GM10248 (cell line): ENCODE results near the gene SMTNL2.
A peak's percentile ranks its signal among the peaks of the same experiment; 100 is the strongest.
"Not testable (repeated sequence)": the region's sequence is repeated elsewhere in the genome, so short reads cannot be mapped to it uniquely, and the experiment has no call there.

Experiments
- CTCF ChIA-PET: fragments of 300-600 bp; sonication (Branson Sonifier 250); formaldehyde crosslinking; extraction: SDS; loops from one replicate; lab custom pipeline; 2021; ENCODE audit warnings: antibody characterized with exemption; lab: Yijun Ruan, JAX
- POLR2A ChIA-PET: fragments of 350-650 bp; sonication (Branson Sonifier 250); formaldehyde crosslinking; extraction: SDS; loops from one replicate; lab custom pipeline; 2020; ENCODE audit warnings: antibody characterized with exemption; lab: Yijun Ruan, JAX
- DNase-seq: peaks from one replicate; pipeline ENCODE4 v3.0.0; 2012; ENCODE audit errors: extremely low spot score
- CTCF ChIP-seq: IDR thresholded peaks from 2 replicates; pipeline ENCODE4 v1.5.1; 2012; ENCODE audit warnings: mild to moderate bottlenecking, low read depth; ENCODE audit errors: extremely low read depth, missing control alignments, control extremely low read depth

The SMTNL2 gene

GRCh38 chr17:4599505-4600281 lies 15.4 kb downstream of the SMTNL2 start:
- ChIA-PET POLR2A (no interaction called here), CTCF (interaction anchor here (2.6 to 4.5 kb wide), 2 partner anchors 9 to 33 kb away, joined by 7 to 18 read pairs; no protein-coding TSS in a partner anchor)
- TF ChIP-seq CTCF, result no peak
- DNase-seq, result no peak

- no peak for DNase-seq
- no peak for TF ChIP-seq CTCF
- ChIA-PET CTCF (interaction anchor here (0.9 kb wide), 1 partner anchor 9 kb away, joined by 4 read pairs; no protein-coding TSS in a partner anchor), POLR2A (no interaction called here)
Observed at GRCh38 chr17:4600563-4600962, 16.2 kb downstream of the SMTNL2 start.

GRCh38 chr17:4601326-4601725 lies 17.0 kb downstream of the SMTNL2 start:
- ChIA-PET POLR2A (no interaction called here), CTCF (interaction anchor here (0.9 kb wide), 1 partner anchor 8 kb away, joined by 4 read pairs; no protein-coding TSS in a partner anchor)
- TF ChIP-seq CTCF, result no peak
- DNase-seq, result no peak

- POLR2A ChIA-PET, result no interaction called here
- TF ChIP-seq CTCF, result no peak
- DNase-seq, result no peak
- CTCF ChIA-PET, result interaction anchor here (1.1 kb wide), 1 partner anchor 35 kb away, joined by 3 read pairs; no protein-coding TSS in a partner anchor
Observed at GRCh38 chr17:4602041-4602440, 17.7 kb downstream of the SMTNL2 start.

GRCh38 chr17:4604111-4604644 lies 19.8 kb downstream of the SMTNL2 start:
- no peak for DNase-seq
- no peak for TF ChIP-seq CTCF
- CTCF ChIA-PET, result no interaction called here
- POLR2A ChIA-PET, result no interaction called here

GRCh38 chr17:4604736-4605135 lies 20.4 kb downstream of the SMTNL2 start:
- POLR2A ChIA-PET, result not testable (repeated sequence)

GRCh38 chr17:4605826-4606225 lies 21.5 kb downstream of the SMTNL2 start:
- ChIA-PET CTCF (interaction anchor here (1.0 to 1.3 kb wide), 2 partner anchors 11 to 19 kb away, joined by 3 read pairs; no protein-coding TSS in a partner anchor), POLR2A (no interaction called here)
- TF ChIP-seq CTCF, result no peak
- DNase-seq, result peak; percentile 62

More at GRCh38 chr17:4604736-4605135, 20.4 kb downstream of the SMTNL2 start:
- CTCF ChIA-PET, DNase-seq: not testable (repeated sequence)
